Bronchial epithelial cell (primary cell): Measurements from ENCODE around the gene SCD5. TPM values are rescaled to one million over a fixed set of nuclear protein-coding genes. Genes with fewer than 3 reads are reported as not detected.

Experiments used
- DNase-seq: peaks from one replicate; pipeline ENCODE4 v3.0.0-alpha.2; 2010; ENCODE audit warnings: low read depth
- FAIRE-seq: peaks from 2 replicates; lab custom pipeline; 2011; peaks lifted over from hg19 to GRCh38; lab: Jason Lieb, UNC
- H3K27me3 ChIP-seq: 2 replicates; pipeline ENCODE4 v1.5.1; 2011; ENCODE audit warnings: low read length; ENCODE audit not compliant: control insufficient read depth, insufficient read depth
- H3K36me3 ChIP-seq: 2 replicates; pipeline ENCODE4 v1.5.1; 2011; ENCODE audit warnings: low read length; ENCODE audit not compliant: control insufficient read depth, insufficient read depth
- H3K4me3 ChIP-seq: 2 replicates; pipeline ENCODE4 v1.5.1; 2011; ENCODE audit warnings: mild to moderate bottlenecking, low read depth, low read length, control low read depth
- total RNA-seq: library from RNA; depleted of rRNA; stranded (reverse); fragments of >200 nt; gene quantifications from 2 replicates; pipeline ENCODE4 v1.2.1, GENCODE V29; 2014
- TF ChIP-seq, protein P1 (sequence below): IDR thresholded peaks from 2 replicates; pipeline ENCODE4 v1.5.1; 2011; ENCODE audit warnings: mild to moderate bottlenecking, moderate library complexity, low read length, control low read depth, inconsistent platforms; ENCODE audit not compliant: insufficient read depth, severe bottlenecking

The SCD5 gene
- total RNA-seq, 1 donor from 2014 or later, result 1.3 TPM

DNA sequence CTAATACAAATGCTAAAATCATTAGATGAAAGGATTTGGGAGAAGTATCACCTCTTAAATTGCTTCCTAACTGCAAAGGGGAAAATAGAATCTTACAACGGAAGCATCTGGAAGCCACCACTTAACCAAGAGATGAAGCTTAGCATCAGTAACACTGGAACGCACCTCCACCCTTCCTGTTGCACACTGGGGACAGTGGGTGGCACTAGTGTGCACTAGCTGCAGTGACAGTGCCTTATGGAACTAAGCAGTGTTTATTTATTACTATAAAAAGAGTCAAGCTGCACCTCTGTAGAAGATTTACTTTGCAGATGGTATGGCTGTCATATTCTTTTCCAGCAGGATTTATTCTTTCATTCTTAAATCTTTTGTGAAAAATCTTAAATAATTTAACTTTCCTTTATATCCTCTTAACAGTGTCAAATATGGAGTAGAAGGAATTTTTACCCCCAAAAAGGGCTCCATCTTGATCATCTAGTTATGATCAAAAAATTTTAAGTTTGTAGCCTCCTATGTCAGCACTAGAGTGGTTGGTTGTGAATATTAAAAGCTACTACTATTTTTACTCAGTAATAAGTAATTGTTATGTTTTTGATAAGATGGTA lies 76.7 kb downstream of the SCD5 start:
- Histone ChIP-seq H3K4me3 (no peak overlapping the region), H3K36me3 (no peaks in the 10 kb centered on the region), H3K27me3 (no peaks in the 10 kb centered on the region)
- FAIRE-seq (no peak), DNase-seq (peak; percentile 26)
- TF ChIP-seq, protein P1, sequence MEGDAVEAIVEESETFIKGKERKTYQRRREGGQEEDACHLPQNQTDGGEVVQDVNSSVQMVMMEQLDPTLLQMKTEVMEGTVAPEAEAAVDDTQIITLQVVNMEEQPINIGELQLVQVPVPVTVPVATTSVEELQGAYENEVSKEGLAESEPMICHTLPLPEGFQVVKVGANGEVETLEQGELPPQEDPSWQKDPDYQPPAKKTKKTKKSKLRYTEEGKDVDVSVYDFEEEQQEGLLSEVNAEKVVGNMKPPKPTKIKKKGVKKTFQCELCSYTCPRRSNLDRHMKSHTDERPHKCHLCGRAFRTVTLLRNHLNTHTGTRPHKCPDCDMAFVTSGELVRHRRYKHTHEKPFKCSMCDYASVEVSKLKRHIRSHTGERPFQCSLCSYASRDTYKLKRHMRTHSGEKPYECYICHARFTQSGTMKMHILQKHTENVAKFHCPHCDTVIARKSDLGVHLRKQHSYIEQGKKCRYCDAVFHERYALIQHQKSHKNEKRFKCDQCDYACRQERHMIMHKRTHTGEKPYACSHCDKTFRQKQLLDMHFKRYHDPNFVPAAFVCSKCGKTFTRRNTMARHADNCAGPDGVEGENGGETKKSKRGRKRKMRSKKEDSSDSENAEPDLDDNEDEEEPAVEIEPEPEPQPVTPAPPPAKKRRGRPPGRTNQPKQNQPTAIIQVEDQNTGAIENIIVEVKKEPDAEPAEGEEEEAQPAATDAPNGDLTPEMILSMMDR, result peak; percentile 47

DNA sequence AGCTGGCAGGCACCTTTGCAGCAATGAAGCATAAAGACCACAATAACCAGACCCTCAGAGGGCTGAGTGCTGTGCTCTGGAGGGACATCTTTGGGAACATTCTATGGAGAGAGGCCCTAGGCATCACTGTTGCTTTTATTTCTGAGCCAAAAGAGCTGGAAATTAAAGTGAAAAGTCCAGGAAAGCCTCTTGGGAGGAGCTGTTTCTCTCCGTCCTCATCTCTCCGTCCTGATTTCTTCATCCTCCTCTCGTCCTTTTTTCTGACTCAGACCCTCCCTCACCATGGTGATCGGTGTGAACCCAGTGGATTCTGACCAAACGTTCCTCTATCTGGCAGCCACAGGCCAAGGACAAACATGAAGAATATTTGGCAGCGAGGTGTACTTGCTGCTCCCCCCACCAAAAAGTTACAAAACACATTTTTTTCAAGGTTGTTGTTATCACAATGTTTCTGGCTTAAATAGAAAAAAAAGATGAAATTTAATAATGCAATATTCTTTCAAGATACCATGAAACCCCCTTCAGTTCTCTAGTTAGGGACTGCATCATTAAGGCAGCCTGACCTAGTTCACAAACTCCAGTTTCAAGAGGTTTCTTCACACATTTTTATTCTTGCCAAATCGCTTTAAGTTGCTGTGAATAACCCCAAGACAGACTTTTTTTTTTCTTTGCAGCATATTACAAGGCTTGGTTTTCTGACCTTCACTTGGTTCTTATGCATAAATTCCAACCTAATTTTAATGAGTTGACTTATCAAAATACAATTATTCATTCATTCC lies 80.2 kb downstream of the SCD5 start:
- Histone ChIP-seq H3K27me3 (no peaks in the 10 kb centered on the region), H3K36me3 (no peaks in the 10 kb centered on the region), H3K4me3 (no peak overlapping the region)
- FAIRE-seq (no peak), DNase-seq (no peak)
- TF ChIP-seq, protein P1, result no peak

DNA sequence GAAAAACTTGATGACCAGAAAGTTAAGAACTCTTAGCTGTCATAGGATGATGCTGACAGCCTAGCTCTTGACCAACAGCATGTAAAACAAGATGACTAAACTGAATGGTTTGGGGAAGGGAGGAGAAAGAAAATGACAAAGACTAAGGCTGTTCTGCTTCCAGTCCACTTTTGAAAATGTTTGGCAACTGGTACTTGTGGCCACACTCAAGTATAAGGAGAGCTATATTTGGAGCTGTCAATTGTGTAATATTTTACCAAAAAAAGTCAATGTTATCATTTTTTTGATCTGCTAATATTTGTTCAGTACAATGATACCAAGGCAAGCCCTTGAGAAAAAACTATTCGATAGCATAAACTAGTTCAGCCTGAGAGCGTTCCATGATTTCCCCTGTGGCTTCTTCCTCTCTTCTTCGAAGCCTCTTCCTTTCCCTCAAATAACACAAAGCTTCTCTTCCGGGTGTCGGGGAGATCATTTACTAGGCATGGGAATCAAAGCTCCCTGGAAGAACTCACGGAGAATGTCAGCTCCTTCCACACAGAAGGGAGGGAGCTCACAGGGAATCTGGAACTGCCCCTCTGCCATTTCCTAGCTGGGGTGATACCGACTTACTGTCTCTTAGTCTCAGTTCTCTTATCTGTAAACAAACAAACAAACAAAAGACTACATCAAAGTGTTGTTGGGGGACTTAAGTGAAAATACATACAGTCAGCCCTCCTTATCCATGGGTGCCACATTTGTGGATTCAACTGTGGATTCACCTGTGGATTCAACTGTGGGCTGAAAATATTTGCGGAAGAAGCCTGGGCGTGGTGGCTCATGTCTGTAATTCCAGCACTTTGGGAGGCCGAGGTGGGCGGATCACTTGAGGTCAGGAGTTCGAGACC lies 82.6 kb downstream of the SCD5 start:
- DNase-seq, result peak; percentile 73
- Histone ChIP-seq H3K4me3 (no peak overlapping the region), H3K27me3 (no peaks in the 10 kb centered on the region), H3K36me3 (no peaks in the 10 kb centered on the region)
- TF ChIP-seq, protein P1, result no peak
- FAIRE-seq, result peak; percentile 50

DNA sequence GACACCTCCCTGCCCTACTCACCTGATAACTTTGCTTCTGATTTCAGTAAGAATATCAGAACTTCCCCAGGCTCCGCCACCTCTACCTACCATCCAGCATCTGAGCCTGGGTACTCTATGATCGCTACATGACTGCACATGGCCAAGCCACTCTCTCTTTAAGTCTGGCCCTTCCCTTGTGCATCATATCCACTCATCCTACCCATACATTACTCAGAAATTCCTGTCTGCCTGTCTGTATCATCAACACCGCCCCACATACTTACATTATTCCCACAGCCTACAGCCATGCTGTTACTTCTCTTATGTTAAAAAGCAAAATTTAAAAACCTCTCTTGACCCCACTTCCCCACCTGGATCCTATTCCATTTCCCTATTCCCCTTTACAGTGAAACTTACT lies 84.7 kb downstream of the SCD5 start:
- FAIRE-seq (no peak), DNase-seq (peak; percentile 78)

DNA sequence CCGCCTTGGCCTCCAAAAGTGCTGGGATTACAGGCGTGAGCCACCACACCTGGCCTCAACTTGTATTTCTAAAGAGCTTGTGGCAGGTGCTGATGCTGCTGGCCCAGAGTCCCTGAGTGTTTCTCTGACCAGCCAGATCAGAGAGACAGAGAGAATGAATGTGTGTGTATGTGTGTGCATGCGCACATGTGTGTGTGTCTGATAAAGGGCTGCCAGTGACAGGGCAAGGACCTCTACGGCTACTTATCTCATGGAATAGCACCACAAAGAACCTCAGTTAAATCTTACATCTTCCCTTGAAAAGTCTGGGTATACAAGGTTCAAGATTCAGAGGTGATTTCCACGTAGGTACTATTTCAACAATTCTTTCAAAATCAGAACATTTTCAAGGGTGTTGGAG lies 86.0 kb downstream of the SCD5 start:
- H3K27me3 ChIP-seq, result no peaks in the 10 kb centered on the region
- no peak for FAIRE-seq
- TF ChIP-seq, protein P1, result no peak
- DNase-seq, result no peak
- H3K4me3 ChIP-seq, result no peak overlapping the region
- no peaks in the 10 kb centered on the region for H3K36me3 ChIP-seq

More for the DNA sequence above, 84.7 kb downstream of the SCD5 start:
- no peak overlapping the region for H3K4me3 ChIP-seq
- TF ChIP-seq, protein P1, result no peak
- no peaks in the 10 kb centered on the region for H3K27me3 ChIP-seq
- no peaks in the 10 kb centered on the region for H3K36me3 ChIP-seq
